Medulla oblongata (tissue), 1 donor: ENCODE results near the gene PACRG.

Experiments
- DNase-seq: peaks from one replicate; pipeline ENCODE4 v3.0.0-alpha.2; 2015; ENCODE audit errors: extremely low spot score

Gene PACRG

DNA sequence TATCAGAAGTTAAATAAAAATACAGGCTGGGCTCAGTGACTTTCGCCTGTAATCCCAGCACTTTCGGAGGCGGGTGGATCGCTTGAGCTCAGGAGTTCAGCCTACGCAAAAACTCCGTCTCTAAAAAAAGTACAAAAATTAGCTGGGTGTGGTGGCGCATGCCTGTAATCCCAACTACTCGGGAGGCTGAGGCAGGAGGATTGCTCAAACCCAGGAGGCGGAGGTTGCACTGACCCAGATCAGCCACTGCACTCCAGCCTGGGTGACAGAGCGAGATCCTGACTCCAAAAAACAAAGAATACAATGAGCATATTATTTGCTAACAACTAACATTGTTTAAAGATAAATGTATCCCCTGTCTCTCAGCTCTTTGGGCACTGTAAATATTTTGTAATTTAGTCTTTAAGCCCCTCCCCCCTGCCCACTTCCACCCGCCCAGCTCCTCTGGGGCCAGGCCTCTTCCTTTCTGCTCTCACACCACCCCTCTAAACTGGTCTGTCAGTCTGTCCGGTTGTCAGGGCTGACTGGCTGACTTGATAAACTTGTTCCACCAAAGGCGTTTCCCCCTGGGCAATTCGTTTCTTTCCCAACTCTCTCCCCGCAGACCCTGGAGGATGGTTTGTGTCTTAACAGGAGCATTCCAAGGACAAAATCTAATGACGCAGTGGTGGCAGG is 624.4 kb downstream of the PACRG start:
- DNase-seq = peak; percentile 81

DNA sequence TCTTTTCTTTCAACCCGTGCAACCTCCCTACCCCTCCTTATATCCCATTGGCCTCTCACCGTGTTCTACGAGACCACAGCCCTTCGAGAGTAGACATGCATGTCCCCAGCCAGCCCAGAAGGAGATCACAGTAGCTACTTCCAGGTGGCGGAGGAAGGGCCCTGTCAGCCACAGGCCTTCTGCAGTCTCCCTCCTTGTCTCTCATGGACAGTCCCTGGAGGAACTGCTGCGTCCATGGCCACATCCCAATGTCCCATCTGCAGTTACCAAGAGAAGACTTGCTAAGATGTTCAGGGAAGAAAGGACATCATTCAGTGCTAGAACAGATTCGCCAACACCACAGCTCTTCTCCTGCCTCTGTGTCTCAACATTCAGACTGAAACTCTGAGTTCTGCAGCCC is 625.2 kb downstream of the PACRG start:
- no peak for DNase-seq

DNA sequence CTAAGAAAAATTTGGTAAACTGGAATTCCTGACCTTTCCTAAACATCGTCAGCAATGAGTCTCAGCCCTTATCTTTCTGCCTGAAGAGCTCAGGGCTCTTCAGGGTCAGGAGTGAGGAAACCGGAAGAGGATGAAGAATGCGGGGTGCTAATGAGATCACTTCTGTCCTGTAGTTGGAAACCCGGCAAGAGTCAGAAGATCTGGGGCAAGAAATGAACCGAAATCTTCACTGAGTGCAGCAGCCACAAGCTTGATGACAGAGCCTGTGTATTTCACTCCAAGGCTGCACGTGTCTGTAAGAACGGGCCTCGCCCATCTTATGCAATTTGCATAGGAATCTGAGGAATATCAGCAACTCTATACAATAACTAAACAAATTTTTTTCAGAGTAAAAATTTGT is 626.3 kb downstream of the PACRG start:
- peak; percentile 61 for DNase-seq

DNA sequence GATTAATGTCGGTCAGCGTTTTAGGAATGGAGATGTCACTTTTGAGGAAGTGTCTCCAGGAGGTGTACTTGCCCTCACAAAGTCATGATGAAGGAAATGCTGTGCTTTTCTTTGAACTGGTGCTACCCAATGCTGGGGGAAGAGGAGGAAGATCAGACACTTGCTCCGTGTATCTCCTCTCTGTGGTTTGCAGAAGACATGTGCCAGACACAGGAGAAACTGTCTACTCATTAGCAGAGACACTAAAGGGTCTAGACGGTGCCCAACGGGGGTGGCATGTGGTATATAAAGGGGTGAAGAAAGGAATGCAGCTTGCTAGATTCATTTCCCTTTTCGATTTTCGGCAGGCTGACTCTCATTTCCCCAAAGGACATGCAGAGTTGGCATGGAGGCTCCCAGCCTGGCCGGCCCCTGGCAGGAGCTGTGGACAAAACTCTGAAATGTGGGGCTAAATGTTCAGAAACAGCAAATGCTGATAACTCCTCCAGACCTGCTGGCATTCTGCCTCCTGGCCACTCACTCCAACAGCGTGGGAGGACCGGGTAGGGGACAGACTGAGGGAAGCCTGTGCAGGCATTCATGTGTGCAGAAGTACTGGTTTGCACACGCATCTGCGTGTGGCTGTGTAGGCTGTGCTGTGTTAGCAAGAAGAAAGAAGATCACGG is 627.1 kb downstream of the PACRG start:
- DNase-seq = peak; percentile 90

DNA sequence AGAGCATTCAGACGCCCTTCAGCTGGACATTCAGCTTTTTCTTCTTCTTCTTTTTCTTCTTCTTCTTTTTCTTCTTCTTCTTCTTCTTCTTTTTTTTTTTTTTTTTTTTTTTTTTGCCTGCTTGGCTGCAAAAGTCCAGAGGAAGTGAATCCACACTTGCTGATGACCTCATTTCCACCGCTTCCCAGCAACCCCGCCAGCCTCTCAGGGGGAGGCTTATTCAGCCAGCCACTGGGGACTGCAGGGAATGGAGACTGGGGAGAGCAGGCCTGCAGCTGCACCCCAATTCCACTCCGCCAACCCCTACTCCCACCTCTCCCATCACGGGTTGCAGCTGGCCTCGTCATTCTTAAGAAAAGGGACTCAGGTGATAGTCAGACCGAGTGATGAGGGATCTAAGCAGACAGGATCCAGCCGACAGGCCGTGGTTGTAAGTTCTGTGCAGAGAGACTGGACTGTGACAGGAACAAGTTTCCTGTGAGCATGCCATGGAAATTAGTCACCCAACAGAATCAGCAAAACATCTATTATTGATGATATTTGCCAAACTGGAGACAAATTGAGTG is 627.7 kb downstream of the PACRG start:
- peak; percentile 84 for DNase-seq

DNA sequence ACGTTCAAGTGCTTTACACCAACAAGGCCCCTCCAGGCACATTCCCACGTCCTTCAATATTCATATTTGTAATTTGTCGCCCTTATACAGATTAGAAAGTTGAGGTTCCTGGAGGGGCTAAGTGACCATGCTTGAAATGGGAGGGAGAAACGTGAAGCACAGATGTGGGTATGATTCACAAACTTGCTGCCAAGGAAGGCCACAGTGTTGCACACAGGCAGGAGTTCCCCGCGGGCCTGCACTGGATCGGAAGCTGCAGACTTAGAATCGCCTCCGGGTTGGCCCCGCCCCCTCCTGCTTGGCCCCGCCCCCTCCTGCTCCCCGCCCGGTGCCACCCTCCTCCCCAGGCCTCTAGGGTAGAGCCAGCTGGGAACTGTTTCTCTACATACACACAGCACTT is 628.5 kb downstream of the PACRG start:
- DNase-seq = peak; percentile 74

DNA sequence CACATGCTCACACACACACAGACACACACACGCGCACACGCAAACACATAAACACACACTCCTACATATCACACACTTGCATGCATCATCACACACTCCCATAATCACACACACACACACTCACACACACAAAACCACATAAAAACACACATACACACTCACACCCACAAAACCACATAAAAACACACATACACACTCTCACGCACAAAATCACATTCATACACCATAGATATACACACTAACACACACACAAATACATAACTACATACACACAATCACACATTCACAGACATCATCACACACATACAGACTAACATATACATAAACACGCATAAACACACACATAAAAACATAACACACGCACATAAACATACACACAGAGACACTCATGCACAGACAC is 629.0 kb downstream of the PACRG start:
- DNase-seq = no peak

DNA sequence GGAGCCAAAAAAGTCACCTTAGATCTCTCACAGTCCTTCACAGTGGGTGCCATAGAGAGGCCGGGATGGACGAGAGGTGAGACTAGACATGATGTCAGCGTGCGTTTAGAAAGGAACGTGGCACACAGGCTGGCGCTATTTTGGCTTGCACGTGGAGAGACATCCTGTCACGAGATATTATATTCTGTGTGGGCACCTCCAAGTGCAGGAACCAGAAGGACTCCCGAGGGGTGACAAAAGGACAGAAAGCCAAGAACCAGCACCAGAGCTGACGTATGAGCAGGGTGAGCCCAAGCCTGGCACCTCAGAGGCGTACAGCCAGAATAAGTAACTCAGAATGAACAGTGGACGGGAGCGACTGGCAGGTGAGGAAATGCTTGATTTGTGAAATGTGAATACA is 636.9 kb downstream of the PACRG start:
- no peak for DNase-seq
